GM12878 (cell line): ENCODE data around the gene ATXN1L. TPM values are rescaled to one million over a fixed set of nuclear protein-coding genes. Genes with fewer than 3 reads are reported as not detected.

Experiments
- ATF7 ChIP-seq: fragments of 450-650 bp; IDR thresholded peaks from 2 replicates; pipeline ENCODE4 v1.6.1; 2016; ENCODE audit warnings: low read depth, mild to moderate bottlenecking
- BCL11A ChIP-seq: IDR thresholded peaks from 2 replicates; pipeline ENCODE4 v1.6.1; 2011; ENCODE audit warnings: low read depth, low read length
- CREM ChIP-seq: IDR thresholded peaks from 2 replicates; pipeline ENCODE4 v1.6.1; 2014; ENCODE audit warnings: antibody characterized with exemption, low read depth
- CTCF ChIP-seq, 3 experiments: IDR thresholded peaks in 2 of 3; conservative IDR thresholded peaks in 1 of 3; 2 replicates each; pipeline ENCODE4 v1.5.1; 2011; ENCODE audit warnings: low read depth in 3 of 3, low read length in 3 of 3, mild to moderate bottlenecking in 3 of 3, control low read depth in 2 of 3, moderate library complexity in 2 of 3, inconsistent platforms in 1 of 3, mixed read lengths in 1 of 3; ENCODE audit not compliant: control insufficient read depth in 2 of 3, insufficient read depth in 1 of 3; ENCODE audit errors: extremely low read depth in 1 of 3
- DPF2 ChIP-seq: fragments of 450-650 bp; IDR thresholded peaks from 2 replicates; pipeline ENCODE4 v1.6.1; 2017; ENCODE audit warnings: mild to moderate bottlenecking
- EP300 ChIP-seq, 2 experiments: fragments of 150-350 bp in 1 of 2; IDR thresholded peaks; 2 replicates each; pipeline ENCODE4 v1.6.1; 2011 to 2012; ENCODE audit warnings: low read depth in 2 of 2, low read length in 2 of 2, borderline replicate concordance in 1 of 2, improper control_type of control experiment in 1 of 2, inconsistent platforms in 1 of 2; ENCODE audit not compliant: control insufficient read depth in 1 of 2
- IKZF1 ChIP-seq: fragments of 450-650 bp; conservative IDR thresholded peaks from 2 replicates; pipeline ENCODE4 v1.6.1; 2017; ENCODE audit warnings: antibody characterized with exemption, mild to moderate bottlenecking
- MEF2B ChIP-seq: fragments of 450-650 bp; IDR thresholded peaks from 2 replicates; pipeline ENCODE4 v1.6.1; 2018; ENCODE audit warnings: mild to moderate bottlenecking, moderate library complexity; ENCODE audit not compliant: partially characterized antibody, poor library complexity, severe bottlenecking
- MYB ChIP-seq: fragments of 150-350 bp; IDR thresholded peaks from 2 replicates; pipeline ENCODE4 v1.6.1; 2014; ENCODE audit warnings: mild to moderate bottlenecking, low read depth, low read length, borderline replicate concordance
- NKRF ChIP-seq: fragments of 450-650 bp; conservative IDR thresholded peaks from 2 replicates; pipeline ENCODE4 v1.6.1; 2017; ENCODE audit warnings: mild to moderate bottlenecking, moderate library complexity
- NR2C2 ChIP-seq: IDR thresholded peaks from 2 replicates; pipeline ENCODE4 v1.6.1; 2011; ENCODE audit warnings: borderline replicate concordance, low read depth; ENCODE audit not compliant: control insufficient read depth, insufficient read length
- PKNOX1 ChIP-seq: fragments of 450-650 bp; IDR thresholded peaks from 2 replicates; pipeline ENCODE4 v1.6.1; 2016; ENCODE audit warnings: mild to moderate bottlenecking
- RCOR1 ChIP-seq: conservative IDR thresholded peaks from 2 replicates; pipeline ENCODE4 v1.6.1; 2012; ENCODE audit warnings: low read depth, low read length, improper control_type of control experiment
- RUNX3 ChIP-seq: IDR thresholded peaks from 2 replicates; pipeline ENCODE4 v1.6.1; 2012; ENCODE audit warnings: low read length, inconsistent platforms
- SKIL ChIP-seq: fragments of 450-650 bp; IDR thresholded peaks from 2 replicates; pipeline ENCODE4 v1.6.1; 2017; ENCODE audit warnings: mild to moderate bottlenecking, low read depth, inconsistent platforms; ENCODE audit not compliant: poor library complexity, severe bottlenecking
- TCF3 ChIP-seq: IDR thresholded peaks from 2 replicates; pipeline ENCODE4 v1.6.1; 2012; ENCODE audit warnings: low read depth, mild to moderate bottlenecking, low read length, borderline replicate concordance; ENCODE audit not compliant: insufficient read depth
- ZBTB40 ChIP-seq: fragments of 450-650 bp; IDR thresholded peaks from 2 replicates; pipeline ENCODE4 v1.6.1; 2016; ENCODE audit warnings: mild to moderate bottlenecking, moderate library complexity, borderline replicate concordance
- ZNF24 ChIP-seq: fragments of 450-650 bp; IDR thresholded peaks from 2 replicates; pipeline ENCODE4 v1.6.1; 2017; ENCODE audit warnings: antibody characterized with exemption, mild to moderate bottlenecking
- ZNF384 ChIP-seq: IDR thresholded peaks from 2 replicates; pipeline ENCODE4 v1.6.1; 2012; ENCODE audit warnings: low read depth, mild to moderate bottlenecking, low read length, improper control_type of control experiment, borderline replicate concordance
- polyA plus RNA-seq, 11 experiments: library from polyadenylated mRNA; depleted of rRNA in 4 of 11; unstranded in 6 of 11; stranded (reverse) in 5 of 11; fragments of >200 nt; fragmentation: Nextera tagmentation in 4 of 11; fragmentation: Illumina TruSeq in 1 of 11; extraction: Ambion mirVana in 4 of 11; extraction: Trizol in 1 of 11; gene quantifications; 1 replicate in 1 of 11; 2 replicates in 10 of 11; pipeline versions ENCODE4 v1.2.1 to v1.2.3, GENCODE V29; 2011 to 2016; ENCODE audit warnings: inconsistent platforms in 2 of 11, missing spikeins in 2 of 11, low read depth in 1 of 11
- total RNA-seq, 4 experiments: library from RNA; depleted of rRNA in 3 of 4; stranded (reverse); fragments of >200 nt in 3 of 4; fragmentation: Illumina TruSeq in 1 of 4; extraction: Trizol in 1 of 4; gene quantifications; 2 replicates each; pipeline versions ENCODE4 v1.2.1 to v1.2.3, GENCODE V29; 2013 to 2021

The ATXN1L gene
- total and polyA plus RNA-seq, 10 of the 15 experiments (the other 5 are each of a cell fraction or from before 2014, with no cell fraction given) = 1.8 to 14.6 (median 9.2) TPM

GRCh38 chr16:71843572-71843971, 2.2 kb upstream of the ATXN1L start (continued):
- TF ChIP-seq ZBTB40 (no peak), MYB (no peak), PKNOX1 (peak; percentile 48; the same call in 1 of the 2 replicates), ZNF384 (no peak), SKIL (peak; percentile 71), MEF2B (no peak), NR2C2 (no peak), TCF3 (no peak), RCOR1 (no peak), ZNF24 (peak; percentile 31; the same call in 1 of the 2 replicates), DPF2 (no peak), IKZF1 (peak; percentile 40; the same call in 1 of the 2 replicates), CTCF (IDR thresholded peaks at IDR 0.05 in 2 of 3, conservative IDR thresholded peaks at IDR 0.05 in 1 of 3; ENCODE audit: control insufficient read depth in 2 of 3, extremely low read depth in 1 of 3, insufficient read depth in 1 of 3, low read depth in 3 of 3, low read length in 3 of 3) (no peak), RUNX3 (peak; percentile 82), ATF7 (peak; percentile 48), CREM (peak; percentile 43; the same call in 1 of the 2 replicates), EP300 (IDR thresholded peaks at IDR 0.05; ENCODE audit: borderline replicate concordance in 1 of 2, control insufficient read depth in 1 of 2, low read depth in 2 of 2, low read length in 2 of 2) (peak in 1 of 2 experiments; percentile 38; a peak in 1 of 4 replicates), BCL11A (peak; percentile 56; the same call in 1 of the 2 replicates), NKRF (no peak)
